GM12874 (cell line): ENCODE results near the gene SMIM1.

Experiments
- CTCF ChIP-seq: IDR thresholded peaks from 2 replicates; pipeline ENCODE4 v1.5.1; 2011; ENCODE audit warnings: low read depth, mild to moderate bottlenecking, control low read depth, low read length, moderate library complexity; ENCODE audit not compliant: insufficient read depth

The SMIM1 gene

GRCh38 chr1:3729594-3730542 lies 42.7 kb upstream of the SMIM1 start:
- TF ChIP-seq CTCF = no peak

GRCh38 chr1:3730543-3731247 lies 41.9 kb upstream of the SMIM1 start:
- TF ChIP-seq CTCF = no peak

- TF ChIP-seq CTCF = no peak
Observed at GRCh38 chr1:3731583-3732433, 40.7 kb upstream of the SMIM1 start.

- no peak for TF ChIP-seq CTCF
Observed at GRCh38 chr1:3732434-3733093, 40.0 kb upstream of the SMIM1 start.

GRCh38 chr1:3733094-3733882 lies 39.3 kb upstream of the SMIM1 start:
- TF ChIP-seq CTCF = no peak

GRCh38 chr1:3733883-3734589 lies 38.5 kb upstream of the SMIM1 start:
- TF ChIP-seq CTCF = no peak
